Camera-type eye (tissue), 1 donor: ENCODE data around the gene OSTM1. TPM values are rescaled to one million over a fixed set of nuclear protein-coding genes. Genes with fewer than 3 reads are reported as not detected.

Experiments used
- total RNA-seq: library from RNA; depleted of rRNA; stranded (reverse); fragments of >200 nt; gene quantifications from one replicate; pipeline ENCODE4 v1.2.3, GENCODE V29; 2014

The OSTM1 gene, protein sequence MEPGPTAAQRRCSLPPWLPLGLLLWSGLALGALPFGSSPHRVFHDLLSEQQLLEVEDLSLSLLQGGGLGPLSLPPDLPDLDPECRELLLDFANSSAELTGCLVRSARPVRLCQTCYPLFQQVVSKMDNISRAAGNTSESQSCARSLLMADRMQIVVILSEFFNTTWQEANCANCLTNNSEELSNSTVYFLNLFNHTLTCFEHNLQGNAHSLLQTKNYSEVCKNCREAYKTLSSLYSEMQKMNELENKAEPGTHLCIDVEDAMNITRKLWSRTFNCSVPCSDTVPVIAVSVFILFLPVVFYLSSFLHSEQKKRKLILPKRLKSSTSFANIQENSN
- 39.9 TPM for total RNA-seq

DNA sequence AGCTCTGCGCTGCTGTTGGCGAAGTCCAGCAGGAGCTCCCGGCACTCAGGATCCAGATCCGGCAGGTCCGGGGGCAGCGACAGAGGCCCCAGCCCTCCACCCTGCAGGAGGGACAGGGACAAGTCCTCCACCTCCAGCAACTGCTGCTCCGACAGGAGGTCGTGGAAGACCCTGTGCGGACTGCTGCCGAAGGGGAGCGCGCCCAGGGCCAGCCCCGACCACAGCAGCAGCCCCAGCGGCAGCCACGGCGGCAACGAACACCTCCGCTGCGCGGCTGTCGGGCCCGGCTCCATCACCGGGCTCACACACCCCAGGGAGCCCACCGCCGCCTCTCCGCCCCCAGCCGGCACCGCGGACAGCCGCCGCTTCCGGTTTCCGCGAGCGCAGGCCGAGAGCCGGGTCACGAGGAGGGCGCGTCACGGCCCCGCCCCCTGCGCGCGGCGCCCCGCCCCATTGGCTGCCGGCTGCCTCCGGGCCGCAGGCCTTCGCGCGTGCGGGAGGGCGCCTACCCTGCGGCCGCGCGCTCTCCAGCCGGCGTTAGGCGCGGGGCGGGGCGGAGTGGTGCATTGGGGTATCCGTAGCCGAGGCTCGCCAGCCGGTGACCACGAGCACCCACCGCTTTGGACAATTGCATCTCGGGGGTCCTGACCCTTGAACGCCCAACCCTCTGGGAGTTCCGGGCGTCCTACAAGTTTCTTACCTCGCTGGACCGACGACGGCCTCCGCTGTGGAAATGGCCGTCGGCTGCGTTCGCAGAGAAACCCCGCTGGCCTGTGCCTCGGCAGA, at the start of gene OSTM1:
TSS of gene OSTM1 (minus strand) at position 383 of the 786 bp plus-strand sequence. CDS start at position 293, 90 bp downstream.

Other genes starting within 250 kb of the OSTM1 start
- gene SEC63, start 116.5 kb downstream of the OSTM1 start, total RNA-seq = 64.6 TPM
- 48.3 TPM for gene NR2E1, start 91.3 kb upstream of the OSTM1 start, total RNA-seq
- gene SNX3, start 186.3 kb upstream of the OSTM1 start, total RNA-seq = 167 TPM
- gene AFG1L, start 220.3 kb upstream of the OSTM1 start, total RNA-seq = 10.1 TPM